Karpas-422 (cell line): ENCODE measurements around the gene PNPLA3. TPM values are rescaled to one million over a fixed set of nuclear protein-coding genes. Genes with fewer than 3 reads are reported as not detected.

ENCODE experiments used
- DNase-seq: peaks from one replicate; pipeline ENCODE4 v3.0.0-alpha.2; 2015
- H2AFZ ChIP-seq: fragments of 200-600 bp; sonication (generic); 2 replicates; pipeline ENCODE4 v1.6.1; 2014; ENCODE audit warnings: antibody characterized with exemption, low read length, mixed read lengths
- H3K27ac ChIP-seq: fragments of 200-600 bp; sonication (generic); 2 replicates; pipeline ENCODE4 v1.5.1; 2014; ENCODE audit warnings: mild to moderate bottlenecking, low read length, moderate library complexity
- H3K27me3 ChIP-seq: fragments of 200-600 bp; sonication (generic); 2 replicates; pipeline ENCODE4 v1.6.1; 2014; ENCODE audit warnings: low read length, mixed read lengths
- H3K36me3 ChIP-seq: fragments of 200-600 bp; sonication (generic); 2 replicates; pipeline ENCODE4 v1.6.1; 2014; ENCODE audit warnings: low read length, mixed read lengths; ENCODE audit not compliant: insufficient read depth
- H3K4me1 ChIP-seq: fragments of 200-600 bp; sonication (generic); 2 replicates; pipeline ENCODE4 v1.6.1; 2014; ENCODE audit warnings: mild to moderate bottlenecking, low read length, mixed read lengths
- H3K4me2 ChIP-seq: fragments of 200-600 bp; sonication (generic); 2 replicates; pipeline ENCODE4 v1.6.1; 2014; ENCODE audit warnings: low read length, low read depth, mild to moderate bottlenecking; ENCODE audit not compliant: poor library complexity, severe bottlenecking
- H3K4me3 ChIP-seq: fragments of 200-600 bp; sonication (generic); 2 replicates; pipeline ENCODE4 v1.5.1; 2014; ENCODE audit warnings: mild to moderate bottlenecking, antibody characterized with exemption, low read length, mixed read lengths
- H3K79me2 ChIP-seq: fragments of 200-600 bp; sonication (generic); 2 replicates; pipeline ENCODE4 v1.6.1; 2014; ENCODE audit warnings: mild to moderate bottlenecking, low read length, mixed read lengths
- H3K9ac ChIP-seq: fragments of 200-600 bp; sonication (generic); 2 replicates; pipeline ENCODE4 v1.6.0; 2014; ENCODE audit warnings: low read length
- H3K9me2 ChIP-seq: fragments of 200-600 bp; sonication (generic), shearing (Covaris generic); replicated peaks from 2 replicates; pipeline ENCODE4 v1.6.0; 2014; ENCODE audit warnings: mild to moderate bottlenecking, low read length, moderate library complexity; ENCODE audit not compliant: insufficient read depth
- H3K9me3 ChIP-seq: fragments of 300-700, 200-600 bp; sonication (generic); 2 replicates; pipeline ENCODE4 v1.6.1; 2014; ENCODE audit warnings: low read length, mixed read lengths
- H4K20me1 ChIP-seq: fragments of 200-600 bp; sonication (generic); 2 replicates; pipeline ENCODE4 v1.6.1; 2014; ENCODE audit warnings: mild to moderate bottlenecking, antibody characterized with exemption, low read length, low read depth; ENCODE audit not compliant: insufficient read depth
- total RNA-seq: library from RNA; depleted of rRNA; stranded (reverse); fragments of >200 nt; shearing (Covaris generic); gene quantifications from 2 replicates; pipeline ENCODE4 v1.2.3, GENCODE V29; 2014; ENCODE audit warnings: low replicate concordance; rRNA removed

Gene PNPLA3
- not detected in 2 replicates for total RNA-seq

GRCh38 chr22:43923631-43924464, at the start of gene PNPLA3:
PNPLA3 (plus strand) TSS chr22:43923805; CDS start chr22:43923912, 107 bp downstream.
- H3K79me2 ChIP-seq, result no peaks in the 10 kb centered on the region
- no peak within 1 kb of the TSS for H3K27ac ChIP-seq
- 0 out of 2 replicates have a peak, but pooled peaks cover 3% of the 10 kb centered on the region for H4K20me1 ChIP-seq
- H3K4me3 ChIP-seq, result no peak within 1 kb of the TSS
- H3K9ac ChIP-seq, result no peak within 1 kb of the TSS
- H3K9me3 ChIP-seq, result no peaks in the 10 kb centered on the region
- no peak for DNase-seq
- no peaks in the 10 kb centered on the region for H3K27me3 ChIP-seq
- H3K4me2 ChIP-seq, result no peak within 1 kb of the TSS
- no peak within 1 kb of the TSS for H2AFZ ChIP-seq
- no peaks in the 10 kb centered on the region for H3K36me3 ChIP-seq
- H3K4me1 ChIP-seq, result no peaks in the 10 kb centered on the region
- H3K9me2 ChIP-seq, result no peaks in the 10 kb centered on the region

GRCh38 chr22:43876866-43877509, 46.6 kb upstream of the PNPLA3 start:
- H3K27me3 ChIP-seq, result no peaks in the 10 kb centered on the region
- no peaks in the 10 kb centered on the region for H3K9me3 ChIP-seq
- no peaks in the 10 kb centered on the region for H3K79me2 ChIP-seq
- no peak overlapping the region for H3K9ac ChIP-seq
- no peak for DNase-seq
- H3K4me3 ChIP-seq, result no peak overlapping the region
- H3K9me2 ChIP-seq, result no peaks in the 10 kb centered on the region
- H3K36me3 ChIP-seq, result no peaks in the 10 kb centered on the region
- no peaks in the 10 kb centered on the region for H4K20me1 ChIP-seq
- no peak overlapping the region for H3K4me2 ChIP-seq
- no peak overlapping the region for H2AFZ ChIP-seq
- H3K27ac ChIP-seq, result no peak overlapping the region
- H3K4me1 ChIP-seq, result no peaks in the 10 kb centered on the region

GRCh38 chr22:43878079-43878795, 45.4 kb upstream of the PNPLA3 start:
- Histone ChIP-seq H2AFZ (no peak overlapping the region), H3K9ac (no peak overlapping the region), H4K20me1 (0 out of 2 replicates have a peak, but pooled peaks cover 9% of the 10 kb centered on the region), H3K9me3 (no peaks in the 10 kb centered on the region), H3K79me2 (no peaks in the 10 kb centered on the region), H3K4me3 (no peak overlapping the region), H3K4me1 (no peaks in the 10 kb centered on the region), H3K4me2 (no peak overlapping the region), H3K36me3 (no peaks in the 10 kb centered on the region), H3K27me3 (no peaks in the 10 kb centered on the region), H3K27ac (no peak overlapping the region), H3K9me2 (no peaks in the 10 kb centered on the region)
- no peak for DNase-seq

- Histone ChIP-seq H4K20me1 (0 out of 2 replicates have a peak, but pooled peaks cover 9% of the 10 kb centered on the region), H3K9ac (no peak overlapping the region), H3K9me2 (no peaks in the 10 kb centered on the region), H3K4me3 (no peak overlapping the region), H2AFZ (no peak overlapping the region), H3K79me2 (no peaks in the 10 kb centered on the region), H3K27me3 (no peaks in the 10 kb centered on the region), H3K9me3 (no peaks in the 10 kb centered on the region), H3K36me3 (no peaks in the 10 kb centered on the region), H3K4me1 (no peaks in the 10 kb centered on the region), H3K4me2 (no peak overlapping the region), H3K27ac (no peak overlapping the region)
- DNase-seq, result no peak
These were observed 44.6 kb upstream of the PNPLA3 start for GRCh38 chr22:43878831-43879550.

GRCh38 chr22:43879901-43880540, 43.6 kb upstream of the PNPLA3 start:
- no peaks in the 10 kb centered on the region for H3K9me3 ChIP-seq
- no peaks in the 10 kb centered on the region for H3K36me3 ChIP-seq
- no peak for DNase-seq

GRCh38 chr22:43880541-43880991, 43.0 kb upstream of the PNPLA3 start:
- H3K4me3 ChIP-seq, result no peak overlapping the region

More at GRCh38 chr22:43879901-43880540, 43.6 kb upstream of the PNPLA3 start:
- no peak overlapping the region for H2AFZ ChIP-seq
- no peak overlapping the region for H3K4me2 ChIP-seq
- H3K4me1 ChIP-seq, result no peaks in the 10 kb centered on the region; the same call in 1 of the 2 replicates
- no peaks in the 10 kb centered on the region for H3K79me2 ChIP-seq
- no peaks in the 10 kb centered on the region for H3K27me3 ChIP-seq
- no peak overlapping the region for H3K4me3 ChIP-seq
- H4K20me1 ChIP-seq, result 0 out of 2 replicates have a peak, but pooled peaks cover 9% of the 10 kb centered on the region
- H3K9ac ChIP-seq, result no peak overlapping the region
- no peak overlapping the region for H3K27ac ChIP-seq
- no peaks in the 10 kb centered on the region for H3K9me2 ChIP-seq

More at GRCh38 chr22:43880541-43880991, 43.0 kb upstream of the PNPLA3 start:
- DNase-seq, result no peak
- H3K79me2 ChIP-seq, result no peaks in the 10 kb centered on the region
- H3K27me3 ChIP-seq, result no peaks in the 10 kb centered on the region
- 0 out of 2 replicates have a peak, but pooled peaks cover 9% of the 10 kb centered on the region for H4K20me1 ChIP-seq
- no peak overlapping the region for H3K4me2 ChIP-seq
- H3K9me3 ChIP-seq, result no peaks in the 10 kb centered on the region
- no peaks in the 10 kb centered on the region for H3K9me2 ChIP-seq
- H3K27ac ChIP-seq, result no peak overlapping the region
- H3K4me1 ChIP-seq, result no peaks in the 10 kb centered on the region; the same call in 1 of the 2 replicates
- H3K36me3 ChIP-seq, result no peaks in the 10 kb centered on the region
- no peak overlapping the region for H3K9ac ChIP-seq
- no peak overlapping the region for H2AFZ ChIP-seq
